Right cardiac atrium (tissue), 5 donors: ENCODE data around the gene HRC. TPM values are rescaled to one million over a fixed set of nuclear protein-coding genes. Genes with fewer than 3 reads are reported as not detected.

Experiments used
- ATAC-seq, 2 donors: fragments of 200-7000 bp; cut with Tn5 transposase; one replicate each; pipeline versions ENCODE4 v1.8.0 to v1.9.1; 2020; ENCODE audit warnings: moderate library complexity in 2 of 2, mild to moderate bottlenecking in 1 of 2
- DNase-seq, 3 donors: peaks; one replicate each; pipeline ENCODE4 v3.0.0-alpha.2; 2020
- H3K27ac ChIP-seq: one replicate; pipeline ENCODE4 v1.5.1; 2013; ENCODE audit warnings: mild to moderate bottlenecking, low read length, control low read depth, moderate library complexity
- H3K27me3 ChIP-seq: one replicate; pipeline ENCODE4 v1.6.1; 2013; ENCODE audit not compliant: control insufficient read depth, insufficient read depth
- H3K4me1 ChIP-seq: one replicate; pipeline ENCODE4 v1.6.1; 2013; ENCODE audit warnings: low read length; ENCODE audit not compliant: control insufficient read depth, insufficient read depth
- H3K4me3 ChIP-seq: one replicate; pipeline ENCODE4 v1.5.1; 2013; ENCODE audit warnings: low read length, control low read depth
- H3K9me3 ChIP-seq: one replicate; pipeline ENCODE4 v1.6.1; 2013; ENCODE audit warnings: low read length; ENCODE audit not compliant: control insufficient read depth
- WGBS: extraction: QIAGEN DNeasy Blood & Tissue Kit; methylation state at CpG from one replicate; pipeline ENCODE4 v1.1.7; 2013; 5-methylcytosine and 5-hydroxymethylcytosine counted together
- intact Hi-C, 4 donors: fragments of 100-400 bp; cut with DNase I; formaldehyde crosslinking; loops; one replicate each; pipeline versions ENCODE4 v1.11.0 to v1.14.0; 2022 to 2023
- polyA plus RNA-seq: library from polyadenylated mRNA; stranded (reverse); fragments of 200-250 nt; gene quantifications from one replicate; pipeline ENCODE4 v1.2.3, GENCODE V29; 2013
- total RNA-seq, 4 donors: library from RNA; stranded (reverse); fragmentation: NEBNext Ultra II Directional; extraction: Animal tissue kit (Norgen Biotek cat#: 25700); gene quantifications; one replicate each; pipeline ENCODE4 v1.2.1, GENCODE V29; 2021
- donor health status: healthy with polysubstance abuse.
- donor health status: DM: no; HTN: yes; CAD: no.
- donor health status: DM: no; HTN: no; CAD: no.
- donor health status: DM: no; HTN: yes; CAD: no; lungs with severe emphysema.
- donor health status: DM: yes; HTN: yes; CAD: no.

The HRC gene
- total and polyA plus RNA-seq, 5 donors: 505 to 712 (median 606) TPM

DNA sequence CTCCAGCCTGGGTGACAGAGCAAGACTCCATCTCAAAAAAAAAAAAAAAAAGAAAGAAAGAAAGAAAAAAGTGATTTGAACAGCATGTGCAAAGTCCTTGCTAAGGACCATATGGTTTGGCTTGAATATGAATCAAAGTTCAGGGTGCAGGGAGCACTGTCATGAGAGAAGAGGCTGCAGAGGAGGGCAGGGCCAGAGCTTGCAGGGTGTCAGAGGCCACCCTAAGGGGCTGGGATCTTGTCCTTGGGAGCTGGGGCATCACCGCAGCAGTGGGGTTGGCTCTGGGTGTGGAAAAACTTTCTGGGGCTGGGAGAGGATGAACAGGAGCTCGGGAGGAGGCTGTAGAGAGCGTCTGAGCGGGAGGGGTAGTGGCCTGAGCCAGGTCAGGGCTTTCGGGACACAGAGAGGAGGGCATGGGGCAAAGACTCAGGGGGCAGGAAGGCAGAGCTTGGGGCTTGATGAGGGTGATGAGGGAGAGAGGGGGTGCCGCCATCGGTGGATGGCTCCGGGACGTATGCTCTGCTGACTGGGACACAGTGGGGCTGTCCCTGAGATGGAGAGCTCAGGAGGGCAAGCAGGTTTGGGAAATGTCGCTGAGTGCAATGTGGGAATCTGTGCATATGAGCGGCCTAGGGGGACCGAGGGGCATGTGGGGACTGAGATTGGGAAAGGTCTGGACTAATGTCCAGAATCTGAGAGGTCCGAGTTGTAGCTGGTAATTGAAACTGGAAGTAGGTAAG lies 5.4 kb upstream of the HRC start:
- Histone ChIP-seq H3K4me1 (peaks cover 4% of the 10 kb centered on the region), H3K27me3 (no peaks in the 10 kb centered on the region), H3K9me3 (no peaks in the 10 kb centered on the region), H3K4me3 (no peak overlapping the region), H3K27ac (no peak overlapping the region)
- intact Hi-C loops: no loop called here
- DNase-seq: peak in 1 of 3 donors; percentile 34
- no peak for ATAC-seq
- 89% methylated on average over 13 of the region's 13 CpGs for WGBS

DNA sequence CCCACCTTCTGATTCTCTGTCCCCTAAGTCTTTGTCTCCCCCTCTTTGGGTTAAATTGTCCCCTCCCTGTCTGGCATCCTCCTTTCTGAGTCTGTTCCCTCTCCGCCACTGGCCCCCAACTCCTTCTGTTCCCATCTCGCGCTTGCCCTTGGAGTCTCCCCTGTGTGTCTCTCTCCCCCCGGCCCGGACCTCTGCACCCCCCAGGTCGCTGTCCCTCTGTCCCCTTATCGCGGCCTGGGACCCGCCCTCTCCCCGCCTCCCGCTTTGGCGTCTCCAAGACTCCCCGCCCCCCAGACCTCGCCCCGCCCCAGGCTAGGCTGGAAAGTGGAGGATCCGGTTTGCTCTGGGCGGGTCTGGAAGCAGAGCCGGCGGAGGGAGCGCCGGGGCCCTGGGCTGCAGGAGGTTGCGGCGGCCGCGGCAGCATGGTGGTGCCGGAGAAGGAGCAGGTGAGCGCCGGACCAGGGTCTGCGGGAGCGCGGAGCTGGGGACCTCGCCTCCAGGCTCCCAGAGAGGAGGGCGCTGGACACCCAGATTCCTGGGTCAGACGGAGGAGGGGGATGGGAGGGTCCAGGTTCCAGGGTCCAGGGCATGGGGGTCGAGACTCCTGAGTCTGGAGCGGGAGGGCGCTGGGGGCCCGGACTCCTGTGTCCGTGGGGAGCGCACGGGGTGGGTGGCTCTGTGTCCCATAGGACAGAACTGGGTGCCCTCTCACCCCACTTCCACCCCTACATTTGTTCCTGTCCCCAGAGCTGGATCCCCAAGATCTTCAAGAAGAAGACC lies 2.4 kb upstream of the HRC start, which contains the start of gene TRPM4:
Gene TRPM4, plus strand, starts transcription at position 348 of the 780 bp plus-strand sequence. Its CDS starts 75 bp downstream, at position 423.
- Histone ChIP-seq H3K27ac (peak within 1 kb of the TSS; percentile 96), H3K27me3 (no peaks in the 10 kb centered on the region), H3K4me3 (peak within 1 kb of the TSS; percentile 55), H3K9me3 (no peaks in the 10 kb centered on the region), H3K4me1 (peaks cover 6% of the 10 kb centered on the region)
- intact Hi-C loops: loop anchor here in 1 of 4 donors (5.0 kb wide), 1 partner anchor 35 kb away; no protein-coding TSS in a partner anchor
- DNase-seq (peak; percentile 96 to 98 (median 98)), ATAC-seq (peak; percentile 89)
- under 1% methylated on average over 41 of the region's 41 CpGs for WGBS

DNA sequence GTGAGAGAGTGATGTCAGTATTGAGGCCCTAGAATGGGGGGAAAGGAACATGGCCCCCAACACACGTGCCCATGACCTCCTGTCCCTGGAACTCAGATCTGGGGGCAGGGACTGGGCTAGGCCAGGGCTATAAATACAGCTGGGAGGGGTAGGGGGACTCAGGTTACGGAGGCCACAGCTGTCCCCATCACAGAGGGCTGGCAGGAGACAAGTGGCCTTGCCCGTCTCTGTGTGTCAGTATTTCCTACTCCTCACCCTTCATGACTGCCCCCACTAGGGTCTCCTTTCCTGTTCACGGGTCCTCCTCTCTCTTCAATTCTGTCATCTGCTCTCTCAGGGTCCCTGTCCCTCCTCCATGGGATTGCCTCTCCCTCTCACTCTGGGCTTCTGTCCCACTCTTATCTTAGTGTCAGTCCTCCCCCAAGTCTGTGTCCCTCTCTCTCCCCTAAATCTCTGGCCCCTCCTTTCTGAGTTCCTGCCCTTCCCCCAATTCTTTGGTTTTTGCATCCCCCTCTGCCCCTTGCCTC lies 687 bp upstream of the HRC start:
- ATAC-seq: peak; percentile 32 to 40
- intact Hi-C loops: loop anchor here in 1 of 4 donors (5.0 kb wide), 1 partner anchor 34 kb away; no protein-coding TSS in a partner anchor

DNA sequence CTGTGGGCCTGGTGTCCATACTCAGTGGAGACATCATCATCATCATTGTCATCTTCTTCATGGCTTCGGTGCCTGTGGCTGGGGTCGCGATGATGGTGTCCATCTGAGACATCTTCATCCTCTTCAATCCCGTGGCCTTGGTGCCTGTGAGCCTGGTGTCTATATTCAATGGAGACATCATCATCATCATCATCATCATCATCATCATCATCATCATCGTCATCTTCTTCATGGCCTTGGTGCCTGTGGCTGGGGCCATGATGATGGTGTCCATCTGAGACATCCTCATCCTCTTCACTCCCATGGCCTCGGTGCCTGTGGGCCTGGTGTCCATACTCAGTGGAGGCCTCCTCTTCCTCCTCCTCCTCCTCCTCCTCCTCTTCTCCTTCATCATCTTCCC lies 917 bp downstream of the HRC start:
- Histone ChIP-seq H3K27me3 (no peaks in the 10 kb centered on the region), H3K9me3 (no peaks in the 10 kb centered on the region), H3K27ac (peak overlapping the region; percentile 49), H3K4me3 (peak overlapping the region; percentile 27), H3K4me1 (peaks cover 6% of the 10 kb centered on the region)
- ATAC-seq: no peak
- 95% methylated on average over 6 of the region's 6 CpGs for WGBS
- intact Hi-C loops: loop anchor here in 1 of 4 donors (5.0 kb wide), 1 partner anchor 37 kb away; the partner anchor contains the start of genes C19orf73 and PPFIA3
- peak in 1 of 3 donors; percentile 7 for DNase-seq

More for the DNA sequence above, 687 bp upstream of the HRC start:
- WGBS: 28% methylated on average over 4 of the region's 4 CpGs
- DNase-seq: peak in 2 of 3 donors; percentile 60 to 77
- H3K27ac ChIP-seq: peak overlapping the region; percentile 94
- no peaks in the 10 kb centered on the region for H3K9me3 ChIP-seq
- H3K27me3 ChIP-seq: no peaks in the 10 kb centered on the region
- H3K4me3 ChIP-seq: no peak overlapping the region
- H3K4me1 ChIP-seq: peaks cover 6% of the 10 kb centered on the region

DNA sequence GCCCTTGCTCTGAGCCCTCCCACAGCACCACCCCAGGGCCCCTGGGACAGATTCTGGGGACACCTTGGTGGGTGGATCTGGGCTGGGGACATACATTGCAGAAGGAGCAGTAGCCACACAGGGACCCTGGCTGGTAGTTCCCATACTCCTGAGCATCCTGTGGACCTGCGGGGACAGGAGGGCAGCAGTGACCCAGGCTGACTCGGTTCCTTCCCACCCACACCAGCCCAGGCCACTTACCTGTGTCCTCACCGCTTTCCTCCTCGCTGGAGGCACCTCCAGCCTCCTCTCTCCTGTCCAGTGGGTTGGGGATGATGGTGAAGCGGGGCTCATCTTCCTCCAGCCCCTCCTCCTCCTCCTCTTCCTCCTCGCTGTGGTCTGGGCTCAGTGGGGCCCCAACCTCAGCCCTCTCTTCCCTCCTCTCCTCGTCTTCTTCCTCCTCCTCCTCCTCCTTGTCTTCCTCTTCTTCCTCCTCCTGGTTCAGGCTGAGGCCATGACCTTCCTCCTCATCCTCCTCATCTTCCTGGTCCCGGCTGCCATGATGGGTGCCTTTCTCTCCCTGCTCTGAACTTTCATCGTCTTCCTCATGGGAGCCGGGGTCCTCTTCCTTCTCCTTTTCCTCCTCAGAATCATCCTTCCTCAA lies 1.9 kb downstream of the HRC start:
- 82% methylated on average over 10 of the region's 10 CpGs for WGBS
- H3K9me3 ChIP-seq: no peaks in the 10 kb centered on the region
- intact Hi-C loops: loop anchor here in 1 of 4 donors (5.0 kb wide), 1 partner anchor 36 kb away; the partner anchor contains the start of genes C19orf73 and PPFIA3
- no peak for ATAC-seq
- H3K27ac ChIP-seq: peak overlapping the region; percentile 5
- no peak for DNase-seq
- H3K4me1 ChIP-seq: peaks cover 6% of the 10 kb centered on the region
- H3K4me3 ChIP-seq: peak overlapping the region; percentile 11
- H3K27me3 ChIP-seq: no peaks in the 10 kb centered on the region

DNA sequence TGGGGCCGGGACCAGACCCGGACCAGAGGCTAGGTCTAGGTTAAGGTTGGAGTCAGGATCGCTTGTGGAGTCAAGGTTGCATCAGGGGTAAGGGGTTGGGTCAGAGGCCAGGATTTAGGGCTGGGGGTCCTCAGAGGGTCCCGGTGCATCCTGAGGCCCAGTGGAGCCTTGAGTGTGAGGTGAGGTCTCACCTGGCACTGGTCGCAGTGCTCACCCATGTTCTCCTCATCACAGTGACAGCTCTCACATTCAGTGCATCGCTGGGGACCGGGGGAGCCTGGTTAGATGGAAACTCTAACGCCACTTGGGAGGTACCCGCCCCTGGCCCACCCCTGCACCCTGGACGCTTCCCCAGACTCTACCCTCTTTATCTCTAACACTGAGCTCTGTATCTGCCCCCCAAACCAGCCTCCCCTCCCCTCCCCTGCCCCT lies 3.1 kb downstream of the HRC start:
- intact Hi-C loops: loop anchor here in 1 of 4 donors (5.0 kb wide), 1 partner anchor 35 kb away; the partner anchor contains the start of genes C19orf73 and PPFIA3
- ATAC-seq: no peak
- no peaks in the 10 kb centered on the region for H3K9me3 ChIP-seq
- peak overlapping the region; percentile 39 for H3K27ac ChIP-seq
- H3K27me3 ChIP-seq: no peaks in the 10 kb centered on the region
- 19% methylated on average over 10 of the region's 10 CpGs for WGBS
- H3K4me1 ChIP-seq: peaks cover 4% of the 10 kb centered on the region
- no peak for DNase-seq
- peak overlapping the region; percentile 21 for H3K4me3 ChIP-seq

DNA sequence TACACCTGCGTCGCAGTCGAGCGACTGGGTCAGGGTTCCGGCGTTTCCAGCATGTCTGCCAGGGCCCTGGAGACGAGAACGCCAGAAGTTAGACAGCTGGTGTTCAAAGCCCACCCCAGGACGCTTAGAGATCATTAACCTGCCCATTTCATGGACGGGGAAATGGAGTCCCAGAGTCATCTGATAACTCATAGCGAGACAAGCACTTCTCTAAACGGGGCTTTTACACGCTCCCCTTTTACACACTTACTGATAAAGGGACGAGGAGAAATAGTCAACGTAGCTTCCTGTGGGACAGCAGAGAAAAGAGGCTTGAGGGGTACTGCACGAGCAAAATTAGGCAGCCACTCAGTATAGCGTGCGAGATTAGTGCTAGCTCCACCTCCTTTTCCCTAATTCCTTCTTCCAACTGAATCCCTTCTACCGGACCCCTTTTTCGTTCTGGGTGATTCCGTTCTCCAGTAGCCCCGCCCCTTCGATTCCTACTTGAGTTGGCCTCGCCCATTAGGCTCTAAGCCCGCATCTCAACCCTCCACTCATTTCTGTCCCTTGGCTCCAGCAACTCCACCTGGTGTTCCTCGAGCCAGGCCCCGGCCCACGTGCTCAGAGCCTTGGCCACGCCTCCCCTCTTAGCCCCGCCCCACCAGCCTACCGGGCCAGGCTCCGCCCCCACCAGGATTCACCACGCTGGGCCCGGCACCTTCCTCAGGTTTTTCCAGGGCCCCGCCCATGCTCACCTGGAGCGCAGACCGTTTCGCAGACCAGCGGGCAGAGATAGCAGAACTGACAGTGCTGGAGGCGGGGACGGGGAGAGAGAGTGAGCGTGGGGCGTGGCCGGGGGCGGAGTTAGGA lies 3.7 kb downstream of the HRC start:
- intact Hi-C loops: loop anchor here in 1 of 4 donors (5.0 kb wide), 1 partner anchor 34 kb away; the partner anchor contains the start of genes C19orf73 and PPFIA3
- ATAC-seq: peak; percentile 2
- peak; percentile 68 to 88 (median 86) for DNase-seq

DNA sequence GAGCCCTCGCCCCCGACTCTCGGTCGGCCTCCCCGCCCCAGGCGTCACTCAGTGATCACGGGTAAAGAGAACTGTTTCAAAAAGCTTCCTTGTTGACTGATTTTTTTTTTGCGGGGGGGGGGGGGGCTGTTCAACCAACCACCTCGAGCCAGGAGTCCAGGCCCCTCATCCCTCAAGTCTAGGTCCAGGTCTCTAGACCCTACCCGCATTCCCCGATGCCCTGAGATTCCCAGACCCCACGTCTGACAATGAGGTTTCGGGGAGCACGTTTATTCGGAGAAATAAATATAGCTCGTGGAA lies 4.3 kb downstream of the HRC start:
- DNase-seq (no peak), ATAC-seq (no peak)
- intact Hi-C loops: loop anchor here in 1 of 4 donors (5.0 kb wide), 1 partner anchor 34 kb away; the partner anchor contains the start of genes C19orf73 and PPFIA3
- H3K4me3 ChIP-seq: peak overlapping the region; percentile 66
- H3K27me3 ChIP-seq: no peaks in the 10 kb centered on the region
- H3K27ac ChIP-seq: peak overlapping the region; percentile 6
- 7% methylated on average over 16 of the region's 16 CpGs for WGBS
- no peaks in the 10 kb centered on the region for H3K9me3 ChIP-seq
- H3K4me1 ChIP-seq: peaks cover 4% of the 10 kb centered on the region

More for the DNA sequence above, 3.7 kb downstream of the HRC start:
- Histone ChIP-seq H3K4me3 (peak overlapping the region; percentile 21), H3K4me1 (peaks cover 4% of the 10 kb centered on the region), H3K9me3 (no peaks in the 10 kb centered on the region), H3K27ac (peak overlapping the region; percentile 39), H3K27me3 (no peaks in the 10 kb centered on the region)
- WGBS: 10% methylated on average over 45 of the region's 45 CpGs

DNA sequence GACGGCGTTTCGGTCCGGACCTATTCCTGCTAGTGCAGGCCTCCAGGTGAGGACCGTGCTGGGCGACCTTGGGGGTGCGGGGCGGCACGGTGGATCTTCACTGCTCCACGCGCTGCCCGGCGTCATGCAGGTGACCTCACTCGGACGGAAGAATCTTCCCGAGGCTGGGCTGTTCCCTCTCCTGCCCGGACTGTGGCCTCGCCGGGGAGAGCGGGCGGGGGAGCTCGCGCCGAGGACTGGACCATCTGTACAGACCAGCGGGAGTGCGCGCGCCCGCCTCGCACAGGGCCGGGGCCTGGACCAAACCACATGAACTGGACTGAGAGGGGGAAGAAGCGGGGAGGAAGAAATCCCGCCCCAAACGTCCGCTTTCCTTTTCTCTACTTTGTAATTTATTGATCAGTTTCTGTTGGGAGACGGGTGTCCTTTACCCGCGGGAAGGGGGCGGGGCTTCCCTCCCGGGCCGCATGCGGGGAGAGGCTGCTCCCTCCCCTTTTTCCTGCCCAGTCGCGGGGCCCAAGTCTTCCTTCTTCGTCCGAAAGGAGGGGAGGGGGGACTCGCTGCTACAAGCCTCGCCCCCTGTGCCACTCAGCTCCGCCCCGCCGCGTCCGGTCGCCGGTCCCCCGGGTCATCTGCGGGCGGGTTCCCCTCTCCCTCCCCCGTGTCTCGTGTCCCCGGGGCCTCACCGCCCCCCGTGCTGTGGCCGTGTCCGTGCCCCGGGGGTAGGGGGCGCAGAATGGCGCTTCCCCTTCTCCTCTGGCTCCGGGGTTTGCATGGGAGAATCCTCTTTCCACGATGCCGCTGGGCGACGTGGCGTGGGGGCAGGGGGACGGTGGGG lies 4.9 kb downstream of the HRC start:
- DNase-seq (peak; percentile 86 to 94 (median 94)), ATAC-seq (peak; percentile 62 to 64)
- Histone ChIP-seq H3K4me3 (peak overlapping the region; percentile 66), H3K4me1 (peaks cover 4% of the 10 kb centered on the region), H3K9me3 (no peaks in the 10 kb centered on the region), H3K27ac (peak overlapping the region; percentile 85), H3K27me3 (no peaks in the 10 kb centered on the region)
- WGBS: under 1% methylated on average over 74 of the region's 75 CpGs
- intact Hi-C loops: loop anchor here in 1 of 4 donors (5.0 kb wide), 1 partner anchor 33 kb away; the partner anchor contains the start of genes C19orf73 and PPFIA3
